GM19328 (cell line): ENCODE data around the gene FNBP1.
"Not testable (repeated sequence)": the region's sequence is repeated elsewhere in the genome, so short reads cannot be mapped to it uniquely, and the experiment has no call there.

Experiments used
- ATAC-seq: cut with Tn5 transposase; IDR thresholded peaks from one replicate; pipeline ENCODE4 v1.9.1; 2021; ENCODE audit warnings: mild to moderate bottlenecking, moderate library complexity; ENCODE audit not compliant: unreplicated experiment

Gene FNBP1

DNA sequence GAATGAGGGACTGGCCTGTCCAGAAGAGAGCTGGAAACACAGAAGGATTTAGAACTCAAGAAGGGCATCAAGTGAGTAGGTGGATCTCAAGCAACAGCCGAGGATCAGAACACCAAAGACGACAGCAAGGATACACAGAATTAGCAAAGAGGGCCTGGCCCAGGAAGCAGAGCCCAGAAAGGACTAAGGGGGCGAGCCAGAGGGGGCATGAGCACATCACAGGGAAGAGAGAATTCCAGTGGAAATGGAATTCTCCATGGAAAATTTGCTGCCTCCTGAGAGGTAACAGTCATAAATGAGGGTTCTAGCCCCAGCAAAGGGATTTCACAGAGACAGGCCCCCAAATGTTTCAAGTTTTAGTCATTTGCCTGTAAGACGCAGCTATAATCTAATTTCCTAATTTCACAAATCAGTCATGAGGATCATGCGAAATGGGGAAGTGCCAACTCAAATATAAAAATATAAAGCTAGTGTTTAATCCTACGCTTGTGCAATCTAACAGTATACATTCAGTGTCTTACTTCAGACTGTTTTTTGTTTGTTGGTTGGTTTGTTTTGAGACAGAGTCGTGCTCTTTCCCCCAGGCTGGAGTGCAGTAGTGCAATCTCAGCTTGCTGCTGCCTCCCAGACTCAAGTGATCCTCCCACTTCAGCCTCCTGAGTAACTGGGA is 46.7 kb downstream of the FNBP1 start:
- ATAC-seq, result no peak

DNA sequence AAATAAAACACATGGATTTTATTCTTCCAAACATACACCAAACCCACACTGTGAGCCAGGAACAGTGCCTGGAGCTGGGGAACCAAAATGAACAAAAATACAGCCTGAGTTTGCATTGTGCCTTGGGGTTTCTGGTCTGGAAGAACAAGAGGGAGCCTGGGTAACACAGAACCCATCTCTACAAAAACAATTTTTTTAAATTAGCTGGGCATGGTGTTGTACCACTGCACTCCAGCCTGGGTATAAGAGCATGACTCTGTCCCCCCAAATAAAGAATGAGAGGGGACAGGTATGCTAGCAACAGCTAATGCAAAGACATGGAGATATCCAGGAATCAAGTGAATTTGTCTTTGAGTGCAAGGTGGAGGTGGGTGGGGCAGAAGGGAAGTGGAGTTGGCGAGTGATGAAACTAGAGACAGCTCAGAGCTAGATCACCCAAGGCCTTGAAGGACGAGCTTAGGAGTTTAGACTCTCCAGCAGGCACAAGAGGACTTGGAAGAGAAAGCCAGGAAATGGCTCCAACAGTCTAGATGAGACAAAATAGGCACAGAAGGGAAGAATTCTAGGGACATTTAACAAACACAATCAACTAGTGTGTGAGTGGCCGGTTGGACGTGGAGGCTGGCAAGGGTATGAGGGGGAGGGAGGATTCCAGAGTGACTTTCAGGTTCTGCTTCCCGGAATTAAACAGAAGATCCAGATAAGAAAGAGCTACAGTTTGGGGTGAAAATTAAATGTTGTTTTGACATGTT is 47.4 kb downstream of the FNBP1 start:
- no peak for ATAC-seq

DNA sequence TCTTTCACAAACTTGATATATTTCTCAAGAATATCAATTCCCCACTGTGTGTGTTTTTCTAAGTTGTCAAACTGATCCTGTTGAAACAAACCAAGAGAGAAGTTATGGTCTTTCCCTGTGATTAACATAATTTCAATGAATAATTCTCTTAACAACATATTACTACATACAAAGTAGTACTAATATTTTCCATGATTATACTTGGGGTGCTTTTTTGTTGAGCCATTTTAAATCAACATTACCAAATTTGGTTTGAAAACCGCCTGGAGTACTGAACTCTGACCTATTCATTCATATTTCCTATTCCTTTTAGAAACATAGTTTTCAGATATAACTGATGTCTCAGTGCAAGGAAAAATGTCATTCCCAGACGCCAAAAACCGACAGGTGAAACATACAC is 48.1 kb downstream of the FNBP1 start:
- no peak for ATAC-seq

DNA sequence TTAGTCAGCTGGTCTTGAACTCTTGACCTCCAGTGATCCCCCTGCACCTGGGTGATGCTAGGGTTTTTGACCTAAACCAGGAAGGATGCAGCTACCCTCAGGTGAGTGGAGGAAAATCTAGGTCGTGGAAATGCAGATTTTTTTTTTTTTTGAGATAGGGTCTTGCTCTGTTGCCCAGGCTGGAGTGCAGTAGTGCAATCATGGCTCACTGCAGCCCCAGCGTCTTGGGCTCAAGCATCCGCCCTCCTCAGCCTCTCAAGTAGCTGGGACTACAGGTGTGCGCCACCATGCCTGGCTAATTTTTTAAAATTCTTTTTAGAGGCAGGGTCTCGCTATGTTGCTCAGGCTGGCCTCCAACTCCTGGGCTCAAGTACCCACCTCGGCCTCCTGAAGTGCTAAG is 51.9 kb downstream of the FNBP1 start:
- ATAC-seq, result not testable (repeated sequence)

DNA sequence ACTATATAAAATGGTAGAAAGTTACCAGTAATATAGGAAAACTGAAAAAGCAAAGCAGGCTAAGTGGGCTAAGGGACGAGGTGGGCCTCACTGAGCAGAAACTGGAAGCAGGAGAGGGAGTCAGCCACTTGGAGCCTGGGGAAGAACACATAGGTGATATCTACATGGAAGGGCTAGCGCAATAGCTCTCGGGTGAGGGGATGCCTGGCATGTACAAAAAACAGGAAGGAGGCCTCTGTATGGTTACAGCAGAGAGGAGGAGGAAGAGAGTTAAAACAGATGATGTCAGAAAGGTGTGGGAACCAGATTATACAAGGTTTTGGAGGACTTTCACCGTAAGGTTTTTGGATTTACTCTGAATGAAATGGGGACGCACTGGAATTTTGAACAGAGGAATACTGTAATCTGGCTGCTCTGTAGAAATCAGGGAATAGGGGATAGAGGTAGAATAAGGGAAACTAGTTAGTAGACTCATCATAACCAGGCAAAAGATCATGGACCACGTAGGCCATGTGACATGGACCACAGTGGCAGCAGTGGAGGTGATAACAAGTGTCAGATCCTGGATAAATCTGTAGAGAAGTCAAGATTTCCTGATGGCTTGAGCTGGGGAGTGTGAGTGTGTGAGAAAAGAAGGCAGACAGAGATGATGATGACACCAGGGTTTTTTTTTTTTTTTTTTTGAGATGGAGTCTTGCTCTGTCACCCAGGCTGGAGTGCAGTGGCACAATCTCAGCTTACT is 52.5 kb downstream of the FNBP1 start:
- no peak for ATAC-seq

DNA sequence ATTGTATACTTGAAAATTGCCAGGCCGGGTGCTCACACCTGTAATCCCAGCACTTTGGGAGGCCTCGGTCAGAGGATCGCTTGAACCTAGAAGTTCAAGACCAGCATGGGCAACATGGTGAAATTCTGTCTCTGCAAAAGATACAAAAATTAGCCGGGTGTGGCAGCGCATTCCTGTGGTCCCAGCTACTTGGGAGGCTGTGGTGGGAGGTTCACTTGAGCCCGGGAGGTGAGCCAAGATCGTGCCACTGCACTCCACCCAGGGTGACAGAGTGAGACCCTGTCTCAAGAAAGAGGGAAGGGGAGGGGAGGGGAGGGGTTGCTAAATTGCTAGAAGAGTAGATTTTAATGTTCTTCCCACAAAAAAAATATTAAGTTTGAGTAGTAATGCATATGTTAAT is 53.2 kb downstream of the FNBP1 start:
- no peak for ATAC-seq

DNA sequence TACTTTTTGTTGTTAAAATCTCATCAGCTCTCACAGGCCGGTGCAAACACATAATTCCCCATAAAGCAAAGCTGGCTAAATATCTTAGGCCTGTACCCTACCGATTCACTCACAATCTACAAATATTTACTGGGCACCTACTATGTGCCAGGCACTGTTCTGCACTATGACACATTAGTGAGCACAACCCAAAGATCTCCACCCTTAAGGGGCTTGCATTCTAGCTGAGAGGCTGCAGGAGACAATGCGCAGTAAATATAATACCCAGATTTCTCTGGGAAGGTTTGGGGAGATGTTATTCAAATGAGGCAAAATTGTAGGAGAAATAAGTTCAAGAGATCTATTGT is 53.7 kb downstream of the FNBP1 start:
- ATAC-seq, result no peak

DNA sequence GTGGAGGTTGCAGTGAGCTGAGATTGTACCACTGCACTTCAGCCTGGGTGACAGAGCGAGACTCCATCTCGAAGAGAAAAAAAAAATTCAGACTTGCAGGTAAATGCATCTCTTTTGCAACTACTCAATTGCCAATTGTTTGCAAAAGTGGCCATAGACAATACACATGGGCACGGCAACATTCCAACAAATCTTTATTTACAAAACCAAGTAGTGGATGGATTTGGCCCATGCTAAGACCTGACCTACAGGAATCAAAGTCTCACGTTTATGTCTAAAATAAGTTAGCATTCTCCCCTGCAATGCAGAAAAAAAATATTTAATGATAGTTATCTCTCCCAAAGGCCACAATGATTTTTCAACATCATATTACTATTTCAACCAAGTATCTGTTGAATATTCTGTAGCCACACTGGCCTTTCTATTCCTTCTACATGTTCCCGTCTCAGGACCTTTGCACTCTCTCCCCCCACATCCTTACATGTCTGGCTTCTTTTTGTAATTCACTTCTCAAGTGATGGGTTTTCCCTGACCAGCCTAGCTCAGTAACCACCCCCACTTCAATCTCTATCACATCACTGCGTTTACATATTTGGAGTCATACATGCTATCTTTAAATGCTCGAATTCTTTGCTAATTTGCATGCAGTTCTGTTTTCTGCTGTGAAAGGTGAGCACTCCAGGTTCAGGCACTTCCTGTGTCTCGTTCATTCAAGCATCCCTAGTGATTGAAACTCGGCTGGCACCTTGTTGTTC is 54.2 kb downstream of the FNBP1 start:
- ATAC-seq, result peak; percentile 52

DNA sequence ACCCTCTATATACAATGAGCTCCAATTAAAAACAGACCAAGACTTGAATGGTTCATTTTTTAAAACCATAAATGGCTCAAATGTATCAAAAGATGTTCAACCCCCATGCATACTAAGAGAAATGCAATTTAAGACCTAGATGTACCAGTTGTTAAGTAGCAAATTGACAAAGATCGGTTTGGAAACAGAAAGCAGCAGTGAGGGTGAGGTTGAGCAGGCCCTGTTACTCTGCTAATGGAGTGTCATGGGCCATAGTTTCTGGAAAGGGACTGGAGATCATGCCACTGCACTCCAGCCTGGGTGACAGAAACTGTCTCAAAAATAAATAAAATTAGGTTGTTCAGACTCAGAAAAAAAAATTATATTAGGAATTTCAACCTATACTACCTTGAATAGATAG is 55.0 kb downstream of the FNBP1 start:
- ATAC-seq, result no peak

DNA sequence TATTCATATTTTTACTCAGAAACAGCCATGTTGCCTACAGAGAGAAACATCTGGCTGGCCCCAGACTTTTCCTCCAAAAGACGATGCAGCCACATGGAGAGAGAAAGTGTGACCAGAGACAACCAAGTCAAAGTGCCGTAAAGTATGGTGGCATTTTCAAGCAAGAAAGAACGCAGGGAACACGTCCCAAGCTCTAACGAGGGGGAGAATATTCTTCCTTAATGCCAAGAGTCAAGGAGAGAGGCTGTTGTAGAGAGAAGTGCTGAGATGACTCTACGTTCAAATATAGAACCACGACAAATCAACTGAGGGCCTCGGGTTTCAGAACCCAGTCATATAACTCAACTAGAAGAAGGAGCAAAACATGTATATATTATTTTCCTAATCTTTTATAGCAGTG is 55.9 kb downstream of the FNBP1 start:
- no peak for ATAC-seq

DNA sequence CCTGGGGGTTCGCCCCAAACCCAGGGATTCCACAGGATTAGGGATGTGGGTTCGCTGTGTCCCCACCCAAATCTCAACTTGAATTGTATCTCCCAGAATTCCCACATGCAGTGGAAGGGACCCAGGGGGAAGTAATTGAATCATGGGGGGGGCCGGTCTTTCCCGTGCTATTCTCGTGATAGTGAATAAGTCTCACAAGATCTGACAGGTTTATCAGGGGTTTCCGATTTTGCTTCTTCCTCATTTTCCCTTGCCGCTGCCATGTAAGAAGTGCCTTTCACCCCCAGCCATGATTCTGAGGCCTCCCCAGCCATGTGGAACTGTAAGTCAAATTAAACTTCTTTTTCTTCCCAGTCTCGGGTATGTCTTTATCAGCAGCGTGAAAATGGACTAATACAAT is 58.4 kb downstream of the FNBP1 start:
- ATAC-seq, result not testable (repeated sequence)

DNA sequence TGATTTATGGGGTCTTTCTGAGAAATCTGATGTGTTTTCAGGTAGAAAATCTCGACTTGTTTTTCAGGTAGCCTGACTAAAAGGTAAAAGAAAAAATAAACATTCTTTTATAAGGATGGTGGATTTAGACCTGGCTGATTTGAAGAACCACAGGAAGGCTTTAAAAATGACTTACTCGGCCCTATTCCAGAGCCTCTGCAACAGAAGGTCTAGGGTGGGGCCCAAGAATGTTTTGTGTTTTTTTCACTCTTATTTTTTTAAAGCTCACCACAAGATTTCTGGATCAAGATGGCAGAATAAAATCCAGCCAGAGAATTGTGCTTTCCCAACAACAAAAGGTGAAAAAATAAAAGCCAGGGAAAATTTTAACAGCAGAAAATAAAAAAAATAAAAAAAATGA is 59.1 kb downstream of the FNBP1 start:
- ATAC-seq, result no peak

DNA sequence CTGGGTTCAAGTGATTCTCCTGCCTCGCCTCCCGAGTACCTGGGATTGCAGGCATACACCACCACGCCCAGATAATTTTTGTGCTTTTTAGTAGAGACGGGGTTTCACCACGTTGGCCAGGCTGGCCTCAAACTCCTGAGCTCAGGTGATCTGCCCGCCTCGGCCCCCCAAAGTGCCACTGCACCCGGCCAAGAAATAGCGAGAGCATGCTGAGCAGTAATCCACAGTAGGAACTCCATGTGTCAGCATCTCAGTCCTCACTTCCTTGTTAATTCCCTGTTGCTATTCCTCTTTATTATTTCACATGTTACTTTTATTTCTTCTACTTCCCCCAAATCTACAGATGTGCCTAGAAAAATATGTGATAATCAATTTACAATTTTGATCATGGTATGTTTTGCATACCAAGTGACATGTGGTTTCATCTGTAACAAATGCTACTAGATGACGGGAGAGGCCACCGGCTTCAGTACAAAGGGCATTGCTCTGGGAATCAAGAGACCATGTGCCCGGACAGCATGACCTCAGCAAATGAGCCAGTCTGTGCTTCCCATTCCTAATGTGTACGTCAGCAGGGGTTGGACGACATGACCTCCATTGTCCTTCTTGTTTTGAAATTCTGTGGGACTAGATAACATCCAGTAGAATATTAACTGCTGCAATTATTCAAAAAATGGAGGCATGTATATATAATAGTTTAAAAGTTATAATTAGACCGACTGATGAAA is 61.6 kb downstream of the FNBP1 start:
- no peak for ATAC-seq

DNA sequence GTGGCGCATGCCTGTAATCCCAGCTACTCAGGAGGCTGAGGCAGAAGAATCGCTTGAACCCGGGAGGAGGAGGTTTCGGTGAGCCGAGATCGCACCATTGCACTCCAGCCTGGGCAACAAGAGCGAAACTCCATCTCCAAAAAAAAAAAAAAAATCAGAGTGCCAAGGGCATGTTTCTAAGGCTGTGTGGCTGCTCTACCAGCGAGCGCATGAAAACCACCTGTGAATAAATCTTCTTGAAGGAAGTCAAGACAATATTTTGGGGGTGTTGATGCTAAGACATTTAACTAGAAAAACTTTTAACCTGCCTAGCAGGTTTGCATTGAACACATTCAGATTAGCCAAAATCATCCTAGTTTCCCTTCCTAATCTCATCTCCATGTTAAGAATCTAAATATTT is 62.8 kb downstream of the FNBP1 start:
- ATAC-seq, result not testable (repeated sequence)

DNA sequence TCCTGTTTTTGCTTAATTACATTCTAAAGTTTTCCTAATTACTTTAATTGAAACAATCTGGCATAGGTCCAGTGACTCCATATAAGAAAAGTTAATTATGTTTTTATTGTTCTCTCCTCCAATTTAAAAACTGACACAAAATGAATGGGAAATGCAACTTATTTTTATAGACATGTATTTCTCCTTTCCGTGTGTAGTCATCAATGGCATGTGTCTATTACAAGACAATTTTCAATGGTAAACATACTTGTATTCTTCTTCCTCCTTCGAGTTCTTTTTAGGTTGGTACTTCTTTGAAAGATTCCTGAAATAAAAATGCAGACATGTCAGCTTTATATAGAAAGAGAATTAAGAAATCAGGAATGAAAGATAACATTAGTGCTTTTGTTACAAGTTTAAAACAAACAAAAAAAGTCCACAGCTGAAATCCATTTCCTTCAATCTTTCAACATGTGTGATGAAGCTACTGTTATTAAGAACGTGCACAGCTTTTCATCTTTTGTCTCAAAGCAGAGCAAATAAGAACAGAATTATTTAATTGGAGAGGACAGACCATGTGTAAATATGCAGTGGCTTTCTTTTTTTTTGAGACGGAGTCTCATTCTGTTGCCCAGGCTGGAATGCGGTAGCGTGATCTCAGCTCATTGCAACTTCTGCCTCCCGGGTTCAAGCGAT is 63.8 kb downstream of the FNBP1 start:
- no peak for ATAC-seq

DNA sequence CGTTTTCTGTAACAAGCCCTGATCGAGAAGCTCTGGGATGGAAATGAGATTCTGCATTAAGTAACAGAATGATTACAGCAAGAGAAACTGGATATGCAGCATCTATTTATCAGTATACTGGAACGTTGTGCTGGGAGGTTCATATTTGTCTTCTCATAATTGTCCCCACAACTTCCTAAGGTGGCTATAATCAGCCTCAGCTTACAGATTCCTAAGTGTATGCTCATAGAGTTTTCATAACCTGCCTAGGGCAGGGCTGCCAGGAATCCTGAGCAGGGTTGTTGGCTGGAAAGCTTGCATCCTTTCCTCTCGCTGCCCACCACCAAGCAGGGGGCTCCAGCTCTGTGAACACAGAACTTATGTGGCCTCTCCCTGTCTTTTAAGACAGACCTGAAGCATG is 70.2 kb downstream of the FNBP1 start:
- ATAC-seq, result no peak

DNA sequence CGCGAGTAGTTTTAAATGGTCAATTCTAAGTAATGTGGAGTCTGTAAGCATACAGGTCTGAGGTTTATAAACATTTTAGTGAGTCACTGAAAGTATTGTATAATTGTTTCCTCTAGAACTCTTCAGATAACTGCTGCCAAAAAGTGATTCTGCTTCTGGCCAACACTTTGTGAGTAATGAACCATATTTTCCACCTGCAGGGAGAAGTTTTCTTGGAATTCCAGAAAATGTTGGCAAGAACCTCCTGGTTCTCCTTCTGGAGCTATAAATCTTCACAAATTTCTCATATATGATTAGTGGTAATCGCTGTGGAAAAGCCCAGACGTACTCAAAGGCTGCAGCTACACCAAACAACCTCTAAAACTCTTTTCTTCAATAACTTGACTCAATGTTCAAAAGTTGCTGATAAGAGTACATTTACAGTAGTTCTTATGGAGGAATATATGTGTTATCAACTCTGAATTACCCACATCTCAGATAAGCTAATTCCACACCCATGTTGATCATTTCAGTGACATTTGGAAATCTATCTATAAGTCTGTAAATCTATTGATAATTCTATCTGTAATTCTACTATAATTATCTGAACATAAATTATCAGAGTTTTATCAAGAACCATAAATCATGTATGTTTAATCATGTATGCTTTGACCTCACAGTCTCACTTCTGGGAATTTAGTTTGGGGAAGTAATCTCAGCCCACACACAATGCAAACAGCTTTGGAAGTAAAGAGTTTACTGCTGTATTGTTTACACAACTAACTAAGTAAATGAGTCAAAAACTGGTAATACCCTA is 74.1 kb downstream of the FNBP1 start:
- ATAC-seq, result no peak

DNA sequence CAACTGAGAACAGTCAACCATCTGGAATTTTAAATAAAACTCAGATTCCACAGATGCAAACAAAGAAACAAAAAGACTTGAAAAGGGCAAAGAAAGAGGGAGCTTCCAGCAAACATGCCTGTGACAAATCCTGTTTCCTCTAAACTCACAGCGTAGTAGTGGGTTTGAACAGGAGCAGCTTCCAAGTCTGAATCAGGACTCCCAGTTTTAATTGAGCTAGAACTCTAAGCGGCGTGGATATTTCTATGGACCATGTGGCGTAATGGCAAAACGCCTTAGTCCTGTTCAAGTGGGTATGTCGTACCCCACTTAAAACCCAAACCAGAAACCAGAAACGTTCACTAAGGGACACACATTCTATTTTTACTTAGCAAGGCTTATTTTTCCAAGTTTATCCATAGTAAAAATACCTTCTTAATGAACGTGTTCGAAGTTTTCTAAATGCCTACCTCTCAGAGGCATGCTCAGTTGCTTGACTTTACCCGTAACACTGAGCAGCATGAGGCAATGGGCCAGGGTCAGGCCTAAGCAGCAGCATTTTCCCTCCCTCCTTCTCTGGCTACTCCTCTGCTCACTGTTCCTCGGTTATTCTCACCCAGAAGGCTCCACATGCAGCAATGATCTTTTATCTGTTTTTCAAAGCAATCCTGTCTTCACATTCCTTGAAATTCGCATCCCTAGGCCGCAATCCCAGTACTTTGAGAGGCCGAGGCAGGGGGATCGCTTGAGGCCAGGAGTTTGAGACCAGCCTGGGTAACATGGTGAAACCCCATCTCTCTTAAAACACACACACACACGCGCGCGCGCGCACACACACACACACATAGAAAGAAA is 77.9 kb downstream of the FNBP1 start:
- no peak for ATAC-seq
